ENCODE results near the gene SRC. TPM values are rescaled to one million over a fixed set of nuclear protein-coding genes. Genes with fewer than 3 reads are reported as not detected.
A peak's percentile ranks its signal among the peaks of the same experiment; 100 is the strongest.

The SRC gene
- total RNA-seq, 1 experiment from 2014 or later = 197 TPM

DNA sequence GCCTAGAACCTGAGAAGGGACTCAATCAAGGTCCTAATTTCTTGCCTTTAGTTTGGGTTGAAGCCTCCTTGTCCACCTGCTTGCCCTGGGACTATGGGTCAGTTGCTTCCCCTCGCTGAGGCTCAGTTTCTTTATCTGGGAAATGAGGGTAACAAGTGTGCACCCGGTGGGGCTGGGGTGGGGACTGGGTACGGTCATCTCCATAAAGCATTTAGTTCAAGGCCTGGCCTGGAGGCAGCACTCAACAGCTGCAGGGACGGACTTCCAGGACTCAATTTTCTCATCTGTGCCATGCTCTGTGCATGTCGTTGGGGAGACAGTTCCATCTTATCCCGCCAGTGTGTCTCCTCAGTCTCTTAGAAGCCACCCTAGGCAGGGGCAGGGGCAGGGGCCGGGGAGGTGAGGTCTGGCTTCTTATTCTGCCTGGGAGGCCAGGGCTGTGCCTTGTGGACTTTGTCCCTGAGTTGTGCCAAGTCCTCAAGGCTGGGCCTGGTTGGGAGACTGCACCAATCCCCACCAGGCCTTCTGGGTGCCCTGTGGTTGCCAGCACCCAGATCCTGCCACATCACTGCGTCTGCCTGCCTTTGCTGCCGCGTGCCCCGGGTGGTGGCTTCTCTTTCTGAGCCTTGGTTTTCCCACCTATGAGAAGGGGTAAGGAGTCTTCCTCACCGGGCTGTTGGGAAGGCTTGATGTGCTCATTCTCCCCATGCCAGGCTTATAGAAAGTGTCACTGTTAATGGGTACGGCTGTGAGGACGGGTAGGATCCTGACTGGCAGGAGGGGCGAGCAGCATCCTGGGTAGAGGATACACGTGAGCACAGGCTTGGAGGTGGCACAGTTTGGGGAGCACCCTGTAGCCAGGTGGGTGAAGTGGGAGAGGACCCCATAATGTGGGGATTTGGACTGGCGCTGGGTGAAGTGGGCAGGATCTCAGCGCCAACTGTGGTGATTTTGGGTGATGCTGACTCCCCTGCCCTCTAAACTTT lies 8.6 kb downstream of the SRC start:
- H3K9me3 ChIP-seq = no peaks in the 10 kb centered on the region
- peaks cover 16% of the 10 kb centered on the region for H3K4me1 ChIP-seq
- peaks cover 6% of the 10 kb centered on the region for H3K36me3 ChIP-seq (ENCODE audit: control insufficient read depth, insufficient read depth, low read length)
- no peaks in the 10 kb centered on the region for H3K9me3 Mint-ChIP-seq (ENCODE audit: unreplicated experiment)
- peak overlapping the region; percentile 26 for H3K27ac Mint-ChIP-seq (ENCODE audit: unreplicated experiment)
- POLR2A ChIA-PET = no interaction called here
- DNase-seq = peak in 1 of 2 experiments; percentile 41
- H3K27me3 Mint-ChIP-seq (ENCODE audit: insufficient read depth, unreplicated experiment) = no peaks in the 10 kb centered on the region
- no TSS peak for BruUV-seq (replicated peaks)
- no peak overlapping the region for H3K4me3 ChIP-seq (ENCODE audit: low read depth, low read length)
- intact Hi-C loops (cut with micrococcal nuclease; ENCODE audit: unreplicated experiment) = no loop called here
- peaks cover 26% of the 10 kb centered on the region for H3K4me1 Mint-ChIP-seq (ENCODE audit: low read depth, unreplicated experiment)
- no peaks in the 10 kb centered on the region for H3K27me3 ChIP-seq (replicated peaks; ENCODE audit: control insufficient read depth, insufficient read depth, low read length)
- TF ChIP-seq, protein P1, sequence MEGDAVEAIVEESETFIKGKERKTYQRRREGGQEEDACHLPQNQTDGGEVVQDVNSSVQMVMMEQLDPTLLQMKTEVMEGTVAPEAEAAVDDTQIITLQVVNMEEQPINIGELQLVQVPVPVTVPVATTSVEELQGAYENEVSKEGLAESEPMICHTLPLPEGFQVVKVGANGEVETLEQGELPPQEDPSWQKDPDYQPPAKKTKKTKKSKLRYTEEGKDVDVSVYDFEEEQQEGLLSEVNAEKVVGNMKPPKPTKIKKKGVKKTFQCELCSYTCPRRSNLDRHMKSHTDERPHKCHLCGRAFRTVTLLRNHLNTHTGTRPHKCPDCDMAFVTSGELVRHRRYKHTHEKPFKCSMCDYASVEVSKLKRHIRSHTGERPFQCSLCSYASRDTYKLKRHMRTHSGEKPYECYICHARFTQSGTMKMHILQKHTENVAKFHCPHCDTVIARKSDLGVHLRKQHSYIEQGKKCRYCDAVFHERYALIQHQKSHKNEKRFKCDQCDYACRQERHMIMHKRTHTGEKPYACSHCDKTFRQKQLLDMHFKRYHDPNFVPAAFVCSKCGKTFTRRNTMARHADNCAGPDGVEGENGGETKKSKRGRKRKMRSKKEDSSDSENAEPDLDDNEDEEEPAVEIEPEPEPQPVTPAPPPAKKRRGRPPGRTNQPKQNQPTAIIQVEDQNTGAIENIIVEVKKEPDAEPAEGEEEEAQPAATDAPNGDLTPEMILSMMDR (IDR thresholded peaks at IDR 0.05; ENCODE audit: insufficient read depth in 1 of 2, low read depth in 1 of 2, low read length in 1 of 2, severe bottlenecking in 1 of 2, unreplicated experiment in 1 of 2) = no peak
- CTCF ChIA-PET = no interaction called here
- H3K4me3 Mint-ChIP-seq (ENCODE audit: unreplicated experiment) = no peak overlapping the region
- H3K36me3 Mint-ChIP-seq (ENCODE audit: insufficient read depth, unreplicated experiment) = peaks cover 37% of the 10 kb centered on the region

DNA sequence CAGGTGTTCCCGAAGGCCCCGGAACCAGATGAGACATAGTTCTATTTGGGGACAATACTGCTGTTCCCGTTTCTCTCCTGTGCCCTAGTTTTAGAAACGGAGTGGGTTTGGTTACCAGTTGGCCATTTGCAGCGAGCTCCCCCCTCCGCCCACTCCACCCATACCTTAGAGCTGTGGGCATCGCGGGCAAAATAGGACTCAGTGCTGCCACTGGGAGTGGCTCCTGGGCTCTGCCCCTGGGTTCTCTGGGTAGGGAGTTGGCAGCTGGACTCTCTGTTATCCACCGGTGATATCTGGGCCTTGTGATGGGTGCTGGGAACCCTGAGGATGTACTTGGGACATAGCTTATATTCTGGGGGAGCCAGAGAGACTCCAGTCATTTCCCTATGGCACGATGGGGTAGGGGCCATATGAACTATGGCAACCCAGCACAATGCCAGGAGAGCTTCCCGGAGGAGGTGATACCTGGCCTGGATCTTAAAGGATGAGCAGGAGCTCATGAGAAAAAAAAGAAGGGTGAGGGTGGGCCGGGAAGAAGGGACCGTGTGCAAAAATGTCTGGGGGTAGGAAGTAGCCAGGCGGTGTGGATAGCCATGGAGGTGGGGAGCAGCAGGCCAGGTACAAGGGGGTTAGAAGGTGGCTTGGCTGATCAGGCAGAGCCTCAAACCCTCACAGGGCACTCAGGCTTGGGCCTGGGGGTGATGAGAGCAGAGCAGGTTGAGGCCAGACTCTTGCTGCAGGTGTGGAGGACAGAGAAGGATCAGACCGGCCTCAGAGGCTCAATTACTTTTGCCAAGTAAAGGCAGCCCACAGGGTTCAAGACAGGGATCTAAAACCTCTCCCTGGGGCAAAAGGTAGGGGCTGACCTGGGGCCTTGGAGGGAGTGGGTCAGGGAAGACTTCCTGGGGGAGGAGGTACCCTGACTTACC lies 9.6 kb downstream of the SRC start:
- intact Hi-C loops (cut with micrococcal nuclease; ENCODE audit: unreplicated experiment) = no loop called here
- H3K4me1 ChIP-seq = peaks cover 24% of the 10 kb centered on the region
- peaks cover 35% of the 10 kb centered on the region for H3K4me1 Mint-ChIP-seq (ENCODE audit: low read depth, unreplicated experiment)
- peaks cover 8% of the 10 kb centered on the region for H3K36me3 ChIP-seq (ENCODE audit: control insufficient read depth, insufficient read depth, low read length)
- H3K9me3 ChIP-seq = no peaks in the 10 kb centered on the region
- TF ChIP-seq, protein P1 (IDR thresholded peaks at IDR 0.05; ENCODE audit: insufficient read depth in 1 of 2, low read depth in 1 of 2, low read length in 1 of 2, severe bottlenecking in 1 of 2, unreplicated experiment in 1 of 2) = no peak
- no peaks in the 10 kb centered on the region for H3K9me3 Mint-ChIP-seq (ENCODE audit: unreplicated experiment)
- H3K27me3 ChIP-seq (replicated peaks; ENCODE audit: control insufficient read depth, insufficient read depth, low read length) = no peaks in the 10 kb centered on the region
- DNase-seq = peak in 1 of 2 experiments; percentile 35
- H3K4me3 ChIP-seq (ENCODE audit: low read depth, low read length) = no peak overlapping the region
- POLR2A ChIA-PET = interaction anchor here (0.6 kb wide), 1 partner anchor 19 kb away, joined by 3 read pairs; no protein-coding TSS in a partner anchor
- no peaks in the 10 kb centered on the region for H3K27me3 Mint-ChIP-seq (ENCODE audit: insufficient read depth, unreplicated experiment)
- BruUV-seq (replicated peaks) = no TSS peak
- peaks cover 27% of the 10 kb centered on the region for H3K36me3 Mint-ChIP-seq (ENCODE audit: insufficient read depth, unreplicated experiment)
- peak overlapping the region; percentile 26 for H3K27ac Mint-ChIP-seq (ENCODE audit: unreplicated experiment)
- H3K4me3 Mint-ChIP-seq (ENCODE audit: unreplicated experiment) = no peak overlapping the region
- CTCF ChIA-PET = no interaction called here

DNA sequence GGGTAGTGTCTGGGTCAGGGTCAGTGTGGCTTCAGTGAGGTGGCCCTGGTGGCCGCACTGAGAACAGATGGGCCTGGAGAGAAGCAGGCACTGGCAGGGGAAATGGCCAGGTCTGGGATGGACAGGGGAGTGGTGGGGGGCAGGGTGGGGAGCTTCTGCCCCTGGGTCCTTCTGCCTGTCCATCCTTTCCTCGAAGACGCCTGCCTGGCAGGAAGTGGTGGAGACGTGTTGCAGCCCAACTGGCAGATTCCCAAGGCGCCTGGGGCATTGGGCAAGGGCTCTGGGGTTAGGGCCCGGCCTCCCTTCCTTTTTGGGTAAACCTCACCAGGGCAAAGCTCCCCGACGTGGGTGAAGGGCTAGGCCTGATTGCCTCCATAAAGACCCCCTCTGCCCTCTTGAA lies 10.4 kb downstream of the SRC start:
- Mint-ChIP-seq H3K9me3 (ENCODE audit: unreplicated experiment) (no peaks in the 10 kb centered on the region), H3K27ac (ENCODE audit: unreplicated experiment) (peak overlapping the region; percentile 15), H3K36me3 (ENCODE audit: insufficient read depth, unreplicated experiment) (peaks cover 18% of the 10 kb centered on the region), H3K27me3 (ENCODE audit: insufficient read depth, unreplicated experiment) (no peaks in the 10 kb centered on the region), H3K4me1 (ENCODE audit: low read depth, unreplicated experiment) (peaks cover 35% of the 10 kb centered on the region), H3K4me3 (ENCODE audit: unreplicated experiment) (no peak overlapping the region)
- TF ChIP-seq, protein P1 (IDR thresholded peaks at IDR 0.05; ENCODE audit: insufficient read depth in 1 of 2, low read depth in 1 of 2, low read length in 1 of 2, severe bottlenecking in 1 of 2, unreplicated experiment in 1 of 2) = no peak
- H3K4me3 ChIP-seq (ENCODE audit: low read depth, low read length) = no peak overlapping the region
- DNase-seq = peak in 1 of 2 experiments; percentile 44
- H3K27me3 ChIP-seq (replicated peaks; ENCODE audit: control insufficient read depth, insufficient read depth, low read length) = no peaks in the 10 kb centered on the region
- no peaks in the 10 kb centered on the region for H3K9me3 ChIP-seq
- BruUV-seq (replicated peaks) = no TSS peak
- intact Hi-C loops (cut with micrococcal nuclease; ENCODE audit: unreplicated experiment) = no loop called here
- POLR2A ChIA-PET = no interaction called here
- H3K4me1 ChIP-seq = peaks cover 26% of the 10 kb centered on the region
- peaks cover 9% of the 10 kb centered on the region for H3K36me3 ChIP-seq (ENCODE audit: control insufficient read depth, insufficient read depth, low read length)
- CTCF ChIA-PET = no interaction called here

All from Caco-2 (cell line).